ENCODE measurements around the gene FBLN5. TPM values are rescaled to one million over a fixed set of nuclear protein-coding genes. Genes with fewer than 3 reads are reported as not detected.

Gene FBLN5
- 100 to 1,000 TPM; 131 to 166 (median 163) TPM for polyA plus RNA-seq (ENCODE audit: insufficient read length in 3 of 3)
- long read RNA-seq, donor 1, transcript FBLN5-202 (11 exons, 2,123 nt), result major isoform, 12 of 41 reads
- long read RNA-seq, donor 1, partial matches to known transcripts, result 29 of 41 reads
- long read RNA-seq, donor 1, other reads (novel, unspliced or antisense), result 0 of 41 reads
- long read RNA-seq, donor 2, transcript FBLN5-202 (11 exons, 2,123 nt), result major isoform, 13 of 69 reads
- long read RNA-seq, donor 2, partial matches to known transcripts, result 55 of 69 reads
- long read RNA-seq, donor 2, other reads (novel, unspliced or antisense), result 0 of 69 reads
- long read RNA-seq, donor 3, transcript FBLN5-202 (11 exons, 2,123 nt), result major isoform, 44 of 108 reads
- long read RNA-seq, donor 3, partial matches to known transcripts, result 64 of 108 reads
- long read RNA-seq, donor 3, other reads (novel, unspliced or antisense), result 0 of 108 reads
- long read RNA-seq, donor 4, transcript FBLN5-202 (11 exons, 2,123 nt), result major isoform, 19 of 42 reads
- long read RNA-seq, donor 4, partial matches to known transcripts, result 23 of 42 reads
- long read RNA-seq, donor 4, other reads (novel, unspliced or antisense), result 0 of 42 reads
- long read RNA-seq, donor 5, result 0 reads
- long read RNA-seq, donor 6, transcript FBLN5-202 (11 exons, 2,123 nt), result major isoform, 14 of 54 reads
- long read RNA-seq, donor 6, partial matches to known transcripts, result 40 of 54 reads
- long read RNA-seq, donor 6, other reads (novel, unspliced or antisense), result 0 of 54 reads
- long read RNA-seq, donor 7, transcript FBLN5-202 (11 exons, 2,123 nt), result major isoform, 27 of 70 reads
- long read RNA-seq, donor 7, partial matches to known transcripts, result 43 of 70 reads
- long read RNA-seq, donor 7, other reads (novel, unspliced or antisense), result 0 of 70 reads
- long read RNA-seq, donor 8, result 0 reads
- long read RNA-seq, donor 9, transcript FBLN5-202 (11 exons, 2,123 nt), result major isoform, 18 of 48 reads
- long read RNA-seq, donor 9, partial matches to known transcripts, result 30 of 48 reads
- long read RNA-seq, donor 9, other reads (novel, unspliced or antisense), result 0 of 48 reads
- long read RNA-seq, donor 10, transcript FBLN5-202 (11 exons, 2,123 nt), result major isoform, 18 of 55 reads
- long read RNA-seq, donor 10, partial matches to known transcripts, result 36 of 55 reads
- long read RNA-seq, donor 10, other reads (novel, unspliced or antisense), result 0 of 55 reads
- long read RNA-seq, donor 11, transcript FBLN5-202 (11 exons, 2,123 nt), result major isoform, 29 of 54 reads
- long read RNA-seq, donor 11, partial matches to known transcripts, result 25 of 54 reads
- long read RNA-seq, donor 11, other reads (novel, unspliced or antisense), result 0 of 54 reads
- long read RNA-seq, donor 12, partial matches to known transcripts, result 6 of 9 reads
- long read RNA-seq, donor 12, other reads (novel, unspliced or antisense), result 0 of 9 reads
- long read RNA-seq, donor 13, result 0 reads
- long read RNA-seq, donor 14, transcript FBLN5-202 (11 exons, 2,123 nt), result major isoform, 17 of 43 reads
- long read RNA-seq, donor 14, partial matches to known transcripts, result 26 of 43 reads
- long read RNA-seq, donor 14, other reads (novel, unspliced or antisense), result 0 of 43 reads
- long read RNA-seq, donor 15, transcript FBLN5-202 (11 exons, 2,123 nt), result major isoform, 9 of 25 reads
- long read RNA-seq, donor 15, partial matches to known transcripts, result 16 of 25 reads
- long read RNA-seq, donor 15, other reads (novel, unspliced or antisense), result 0 of 25 reads
- long read RNA-seq, donor 16, transcript FBLN5-202 (11 exons, 2,123 nt), result major isoform, 49 of 147 reads
- long read RNA-seq, donor 16, partial matches to known transcripts, result 97 of 147 reads
- long read RNA-seq, donor 16, other reads (novel, unspliced or antisense), result 0 of 147 reads

- DNase-seq (ENCODE audit: extremely low read depth in 1 of 11, low read depth in 9 of 11, low spot score in 4 of 11), result peak in 6 of 11 donors; percentile 45 to 72 (median 60)
These were observed at the start of gene FBLN5 for GRCh38 chr14:91947475-91948184. Gene FBLN5 (minus strand): TSS chr14:91947694. CDS start chr14:91947229, 465 bp downstream.

GRCh38 chr14:91996948-91997371, 49.5 kb upstream of the FBLN5 start:
- DNase-seq (ENCODE audit: extremely low read depth in 1 of 11, low read depth in 9 of 11, low spot score in 4 of 11), result peak; percentile 24 to 66 (median 41)

- DNase-seq (ENCODE audit: extremely low read depth in 1 of 11, low read depth in 9 of 11, low spot score in 4 of 11), result no peak
These were observed 39.7 kb upstream of the FBLN5 start for GRCh38 chr14:91987192-91987591.

- no peak for DNase-seq (ENCODE audit: extremely low read depth in 1 of 11, low read depth in 9 of 11, low spot score in 4 of 11)
These were observed 38.2 kb upstream of the FBLN5 start for GRCh38 chr14:91985521-91986255.

GRCh38 chr14:91985008-91985407, 37.5 kb upstream of the FBLN5 start:
- DNase-seq (ENCODE audit: extremely low read depth in 1 of 11, low read depth in 9 of 11, low spot score in 4 of 11), result no peak

- no peak for DNase-seq (ENCODE audit: extremely low read depth in 1 of 11, low read depth in 9 of 11, low spot score in 4 of 11)
These were observed 36.1 kb upstream of the FBLN5 start for GRCh38 chr14:91983588-91983987.

GRCh38 chr14:91980157-91980556, 32.7 kb upstream of the FBLN5 start:
- no peak for DNase-seq (ENCODE audit: extremely low read depth in 1 of 11, low read depth in 9 of 11, low spot score in 4 of 11)

- DNase-seq (ENCODE audit: extremely low read depth in 1 of 11, low read depth in 9 of 11, low spot score in 4 of 11), result no peak
These were observed 30.4 kb upstream of the FBLN5 start for GRCh38 chr14:91977884-91978283.

GRCh38 chr14:91975763-91976162, 28.3 kb upstream of the FBLN5 start:
- no peak for DNase-seq (ENCODE audit: extremely low read depth in 1 of 11, low read depth in 9 of 11, low spot score in 4 of 11)

- no peak for DNase-seq (ENCODE audit: extremely low read depth in 1 of 11, low read depth in 9 of 11, low spot score in 4 of 11)
These were observed 23.8 kb upstream of the FBLN5 start for GRCh38 chr14:91971188-91971778.

- DNase-seq (ENCODE audit: extremely low read depth in 1 of 11, low read depth in 9 of 11, low spot score in 4 of 11), result no peak
These were observed 20.8 kb upstream of the FBLN5 start for GRCh38 chr14:91968280-91968679.

GRCh38 chr14:91964724-91965123, 17.2 kb upstream of the FBLN5 start:
- no peak for DNase-seq (ENCODE audit: extremely low read depth in 1 of 11, low read depth in 9 of 11, low spot score in 4 of 11)

GRCh38 chr14:91964011-91964410, 16.5 kb upstream of the FBLN5 start:
- DNase-seq (ENCODE audit: extremely low read depth in 1 of 11, low read depth in 9 of 11, low spot score in 4 of 11), result peak in 2 of 11 donors; percentile 29 to 63

GRCh38 chr14:91963465-91963864, 16.0 kb upstream of the FBLN5 start:
- DNase-seq (ENCODE audit: extremely low read depth in 1 of 11, low read depth in 9 of 11, low spot score in 4 of 11), result no peak

- DNase-seq (ENCODE audit: extremely low read depth in 1 of 11, low read depth in 9 of 11, low spot score in 4 of 11), result no peak
These were observed 14.1 kb upstream of the FBLN5 start for GRCh38 chr14:91961297-91962220.
